Measurements from ENCODE around the gene RRP1.

The RRP1 gene

GRCh38 chr21:43829575-43830119 is 40.3 kb downstream of the RRP1 start:
- TF ChIP-seq CTCF (IDR thresholded peaks at IDR 0.05): no peak
- no peak overlapping the region for H3K27ac ChIP-seq
- H3K4me1 ChIP-seq (ENCODE audit: control insufficient read depth in 1 of 2, insufficient read depth in 1 of 2, low read depth in 1 of 2, low read length in 1 of 2): peaks cover 7% of the 10 kb centered on the region in 2 experiments
- peaks cover 83% of the 10 kb centered on the region for H3K27me3 ChIP-seq
- H3K4me3 ChIP-seq (ENCODE audit: low read depth in 1 of 2, low read length in 1 of 2): no peak overlapping the region
- H3K36me3 ChIP-seq: no peaks in the 10 kb centered on the region
- no peaks in the 10 kb centered on the region for H3K9me3 ChIP-seq

GRCh38 chr21:43832158-43832550 is 42.8 kb downstream of the RRP1 start:
- peaks cover 20% of the 10 kb centered on the region in 2 experiments for H3K4me1 ChIP-seq (ENCODE audit: control insufficient read depth in 1 of 2, insufficient read depth in 1 of 2, low read depth in 1 of 2, low read length in 1 of 2)
- H3K36me3 ChIP-seq: no peaks in the 10 kb centered on the region
- no peak for TF ChIP-seq CTCF (IDR thresholded peaks at IDR 0.05)
- peaks cover 91% of the 10 kb centered on the region for H3K27me3 ChIP-seq
- no peak overlapping the region for H3K4me3 ChIP-seq (ENCODE audit: low read depth in 1 of 2, low read length in 1 of 2)
- H3K27ac ChIP-seq: no peak overlapping the region
- H3K9me3 ChIP-seq: no peaks in the 10 kb centered on the region

GRCh38 chr21:43832648-43833047 is 43.3 kb downstream of the RRP1 start:
- Histone ChIP-seq H3K4me3 (ENCODE audit: low read depth in 1 of 2, low read length in 1 of 2) (no peak overlapping the region), H3K27ac (no peak overlapping the region), H3K9me3 (no peaks in the 10 kb centered on the region), H3K4me1 (ENCODE audit: control insufficient read depth in 1 of 2, insufficient read depth in 1 of 2, low read depth in 1 of 2, low read length in 1 of 2) (peaks cover 20% of the 10 kb centered on the region in 2 experiments), H3K36me3 (no peaks in the 10 kb centered on the region), H3K27me3 (peaks cover 93% of the 10 kb centered on the region)
- TF ChIP-seq CTCF (IDR thresholded peaks at IDR 0.05): no peak

GRCh38 chr21:43834146-43834905 is 44.9 kb downstream of the RRP1 start:
- peaks cover 20% of the 10 kb centered on the region in 2 experiments for H3K4me1 ChIP-seq (ENCODE audit: control insufficient read depth in 1 of 2, insufficient read depth in 1 of 2, low read depth in 1 of 2, low read length in 1 of 2)
- no peaks in the 10 kb centered on the region for H3K9me3 ChIP-seq
- H3K4me3 ChIP-seq (ENCODE audit: low read depth in 1 of 2, low read length in 1 of 2): no peak overlapping the region
- H3K36me3 ChIP-seq: no peaks in the 10 kb centered on the region
- H3K27me3 ChIP-seq: peaks cover 94% of the 10 kb centered on the region
- H3K27ac ChIP-seq: no peak overlapping the region
- TF ChIP-seq CTCF (IDR thresholded peaks at IDR 0.05): no peak

GRCh38 chr21:43835050-43835449 is 45.7 kb downstream of the RRP1 start:
- TF ChIP-seq CTCF (IDR thresholded peaks at IDR 0.05): no peak
- no peak overlapping the region for H3K4me3 ChIP-seq (ENCODE audit: low read depth in 1 of 2, low read length in 1 of 2)
- no peaks in the 10 kb centered on the region for H3K9me3 ChIP-seq
- peaks cover 93% of the 10 kb centered on the region for H3K27me3 ChIP-seq
- H3K4me1 ChIP-seq (ENCODE audit: control insufficient read depth in 1 of 2, insufficient read depth in 1 of 2, low read depth in 1 of 2, low read length in 1 of 2): peaks cover 20% of the 10 kb centered on the region in 2 experiments
- H3K36me3 ChIP-seq: no peaks in the 10 kb centered on the region
- no peak overlapping the region for H3K27ac ChIP-seq
